ENCODE data around the gene CRADD.

The CRADD gene

GRCh38 chr12:93937812-93938211 lies 260.6 kb downstream of the CRADD start:
- no peak overlapping the region for H3K27ac ChIP-seq (ENCODE audit: low read length)
- H3K27me3 ChIP-seq (ENCODE audit: control insufficient read depth, insufficient read depth, low read length) = no peaks in the 10 kb centered on the region
- no peaks in the 10 kb centered on the region for H3K4me1 ChIP-seq (ENCODE audit: control insufficient read depth, insufficient read depth, low read length)
- no peak overlapping the region for H3K4me3 ChIP-seq (ENCODE audit: low read length)
- no peaks in the 10 kb centered on the region for H3K36me3 ChIP-seq (ENCODE audit: control insufficient read depth, insufficient read depth, low read length)
- DNase-seq (ENCODE audit: low read depth, low spot score) = no peak
- WGBS (ENCODE audit: insufficient coverage, insufficient read length) = no CpG with 5 or more reads among the region's 7 CpGs
- H3K9me3 ChIP-seq (ENCODE audit: control insufficient read depth, insufficient read depth, low read length) = no peaks in the 10 kb centered on the region

GRCh38 chr12:93938317-93938716 lies 261.1 kb downstream of the CRADD start:
- no peaks in the 10 kb centered on the region for H3K9me3 ChIP-seq (ENCODE audit: control insufficient read depth, insufficient read depth, low read length)
- no peak overlapping the region for H3K4me3 ChIP-seq (ENCODE audit: low read length)
- H3K27ac ChIP-seq (ENCODE audit: low read length) = no peak overlapping the region
- DNase-seq (ENCODE audit: low read depth, low spot score) = no peak
- WGBS (ENCODE audit: insufficient coverage, insufficient read length) = no CpG with 5 or more reads among the region's 3 CpGs
- H3K27me3 ChIP-seq (ENCODE audit: control insufficient read depth, insufficient read depth, low read length) = no peaks in the 10 kb centered on the region
- H3K4me1 ChIP-seq (ENCODE audit: control insufficient read depth, insufficient read depth, low read length) = no peaks in the 10 kb centered on the region
- H3K36me3 ChIP-seq (ENCODE audit: control insufficient read depth, insufficient read depth, low read length) = no peaks in the 10 kb centered on the region

- H3K36me3 ChIP-seq (ENCODE audit: control insufficient read depth, insufficient read depth, low read length) = no peaks in the 10 kb centered on the region
- no CpG with 5 or more reads among the region's 2 CpGs for WGBS (ENCODE audit: insufficient coverage, insufficient read length)
- H3K27ac ChIP-seq (ENCODE audit: low read length) = no peak overlapping the region
- DNase-seq (ENCODE audit: low read depth, low spot score) = no peak
- no peaks in the 10 kb centered on the region for H3K9me3 ChIP-seq (ENCODE audit: control insufficient read depth, insufficient read depth, low read length)
- no peaks in the 10 kb centered on the region for H3K27me3 ChIP-seq (ENCODE audit: control insufficient read depth, insufficient read depth, low read length)
- H3K4me3 ChIP-seq (ENCODE audit: low read length) = no peak overlapping the region
- H3K4me1 ChIP-seq (ENCODE audit: control insufficient read depth, insufficient read depth, low read length) = no peaks in the 10 kb centered on the region
These were observed 261.8 kb downstream of the CRADD start for GRCh38 chr12:93938931-93939330.

- Histone ChIP-seq H3K4me1 (ENCODE audit: control insufficient read depth, insufficient read depth, low read length) (no peaks in the 10 kb centered on the region), H3K27me3 (ENCODE audit: control insufficient read depth, insufficient read depth, low read length) (no peaks in the 10 kb centered on the region), H3K36me3 (ENCODE audit: control insufficient read depth, insufficient read depth, low read length) (no peaks in the 10 kb centered on the region), H3K9me3 (ENCODE audit: control insufficient read depth, insufficient read depth, low read length) (no peaks in the 10 kb centered on the region), H3K27ac (ENCODE audit: low read length) (no peak overlapping the region), H3K4me3 (ENCODE audit: low read length) (no peak overlapping the region)
- DNase-seq (ENCODE audit: low read depth, low spot score) = no peak
- WGBS (ENCODE audit: insufficient coverage, insufficient read length) = no CpG with 5 or more reads among the region's 7 CpGs
These were observed 262.6 kb downstream of the CRADD start for GRCh38 chr12:93939641-93940325.

GRCh38 chr12:93943780-93944179 lies 266.6 kb downstream of the CRADD start:
- Histone ChIP-seq H3K4me3 (ENCODE audit: low read length) (no peak overlapping the region), H3K27ac (ENCODE audit: low read length) (no peak overlapping the region), H3K36me3 (ENCODE audit: control insufficient read depth, insufficient read depth, low read length) (no peaks in the 10 kb centered on the region), H3K9me3 (ENCODE audit: control insufficient read depth, insufficient read depth, low read length) (no peaks in the 10 kb centered on the region), H3K4me1 (ENCODE audit: control insufficient read depth, insufficient read depth, low read length) (no peaks in the 10 kb centered on the region), H3K27me3 (ENCODE audit: control insufficient read depth, insufficient read depth, low read length) (no peaks in the 10 kb centered on the region)
- DNase-seq (ENCODE audit: low read depth, low spot score) = no peak
- WGBS (ENCODE audit: insufficient coverage, insufficient read length) = no CpG with 5 or more reads among the region's 2 CpGs

- no peak overlapping the region for H3K27ac ChIP-seq (ENCODE audit: low read length)
- WGBS (ENCODE audit: insufficient coverage, insufficient read length) = no CpG with 5 or more reads among the region's 8 CpGs
- H3K27me3 ChIP-seq (ENCODE audit: control insufficient read depth, insufficient read depth, low read length) = no peaks in the 10 kb centered on the region
- DNase-seq (ENCODE audit: low read depth, low spot score) = no peak
- no peaks in the 10 kb centered on the region for H3K9me3 ChIP-seq (ENCODE audit: control insufficient read depth, insufficient read depth, low read length)
- H3K4me1 ChIP-seq (ENCODE audit: control insufficient read depth, insufficient read depth, low read length) = no peaks in the 10 kb centered on the region
- H3K36me3 ChIP-seq (ENCODE audit: control insufficient read depth, insufficient read depth, low read length) = no peaks in the 10 kb centered on the region
- H3K4me3 ChIP-seq (ENCODE audit: low read length) = no peak overlapping the region
These were observed 267.0 kb downstream of the CRADD start for GRCh38 chr12:93944201-93944600.
